Activated gamma-delta T cell treated with anti-CD3 and anti-CD28 coated beads, Interleukin-2, amount 50 U/mL, for 16 hours (primary cell): ENCODE measurements around the gene BEST2.
"Not testable (repeated sequence)": the region's sequence is repeated elsewhere in the genome, so short reads cannot be mapped to it uniquely, and the experiment has no call there.

ENCODE experiments used
- DNase-seq: peaks from one replicate; pipeline ENCODE4 v3.0.0-alpha.2; 2020; ENCODE audit warnings: low read depth

Gene BEST2

DNA sequence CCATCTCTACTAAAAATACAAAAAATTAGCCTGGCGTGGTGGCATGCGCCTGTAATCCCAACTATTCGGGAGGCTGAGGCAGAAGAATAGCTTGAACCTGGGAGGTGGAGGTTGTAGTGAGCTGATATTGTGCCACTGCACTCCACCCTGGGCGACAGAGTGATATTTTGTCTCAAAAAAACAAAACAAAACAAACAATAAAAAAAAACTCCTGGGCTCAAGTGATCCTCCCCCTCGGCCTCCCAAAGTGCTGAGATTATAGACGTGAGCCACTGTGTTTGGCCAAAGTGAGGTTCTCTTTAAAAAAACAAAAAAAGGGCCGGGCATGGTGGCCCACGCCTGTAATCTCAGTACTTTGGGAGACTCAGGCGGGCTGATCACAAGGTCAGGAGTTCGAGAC lies 35.9 kb downstream of the BEST2 start:
- DNase-seq: no peak

DNA sequence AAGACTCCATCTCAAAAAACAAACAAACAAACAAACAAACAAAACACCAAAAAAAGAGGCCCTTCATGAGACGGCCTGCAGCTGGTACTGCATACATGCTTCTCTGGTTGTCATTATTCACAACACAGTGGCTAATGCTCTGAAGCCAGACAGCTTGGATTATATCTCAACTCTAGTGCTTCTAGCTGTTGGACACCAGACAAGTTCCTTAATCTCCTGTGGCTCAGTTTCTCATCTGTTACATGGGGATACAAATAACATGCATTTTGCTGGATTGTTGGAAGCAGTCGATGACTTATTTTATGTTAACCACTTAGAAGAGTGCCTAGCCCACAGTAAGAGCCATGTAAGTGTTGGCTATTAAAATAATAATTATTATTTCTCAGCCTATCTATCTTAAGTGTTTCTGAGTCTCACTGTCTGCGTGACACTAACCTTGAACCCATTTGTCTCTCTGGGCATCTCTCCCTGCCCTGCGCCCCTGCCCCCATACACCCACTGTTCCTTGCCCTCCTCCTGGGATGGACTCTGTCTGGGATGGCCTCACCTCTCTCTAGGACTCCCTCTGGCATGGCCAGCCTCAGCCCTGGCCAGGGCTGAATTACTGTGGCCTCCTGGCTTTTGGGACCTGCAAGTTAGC lies 36.6 kb downstream of the BEST2 start:
- DNase-seq: no peak

DNA sequence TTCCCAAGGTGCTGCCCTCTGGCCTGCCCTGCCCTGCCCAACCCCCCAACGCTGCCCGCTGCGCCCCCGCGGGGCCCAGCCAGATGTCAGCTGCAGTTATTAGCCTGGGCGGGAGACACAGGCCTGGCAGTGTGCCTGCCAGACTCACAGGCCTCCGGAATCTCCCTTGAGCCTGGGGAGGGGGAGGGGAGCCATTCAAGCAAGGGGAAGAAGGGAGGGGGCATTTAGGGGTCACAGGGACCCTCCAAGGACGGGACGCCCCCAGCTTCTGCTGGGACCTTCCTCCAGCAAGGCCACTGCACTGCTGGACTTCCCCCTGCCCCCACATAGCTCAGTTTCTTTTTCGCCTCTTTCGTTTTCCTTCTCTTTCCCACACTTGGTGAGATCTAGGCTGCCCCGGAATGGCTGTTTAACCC lies 37.1 kb downstream of the BEST2 start:
- DNase-seq: no peak

DNA sequence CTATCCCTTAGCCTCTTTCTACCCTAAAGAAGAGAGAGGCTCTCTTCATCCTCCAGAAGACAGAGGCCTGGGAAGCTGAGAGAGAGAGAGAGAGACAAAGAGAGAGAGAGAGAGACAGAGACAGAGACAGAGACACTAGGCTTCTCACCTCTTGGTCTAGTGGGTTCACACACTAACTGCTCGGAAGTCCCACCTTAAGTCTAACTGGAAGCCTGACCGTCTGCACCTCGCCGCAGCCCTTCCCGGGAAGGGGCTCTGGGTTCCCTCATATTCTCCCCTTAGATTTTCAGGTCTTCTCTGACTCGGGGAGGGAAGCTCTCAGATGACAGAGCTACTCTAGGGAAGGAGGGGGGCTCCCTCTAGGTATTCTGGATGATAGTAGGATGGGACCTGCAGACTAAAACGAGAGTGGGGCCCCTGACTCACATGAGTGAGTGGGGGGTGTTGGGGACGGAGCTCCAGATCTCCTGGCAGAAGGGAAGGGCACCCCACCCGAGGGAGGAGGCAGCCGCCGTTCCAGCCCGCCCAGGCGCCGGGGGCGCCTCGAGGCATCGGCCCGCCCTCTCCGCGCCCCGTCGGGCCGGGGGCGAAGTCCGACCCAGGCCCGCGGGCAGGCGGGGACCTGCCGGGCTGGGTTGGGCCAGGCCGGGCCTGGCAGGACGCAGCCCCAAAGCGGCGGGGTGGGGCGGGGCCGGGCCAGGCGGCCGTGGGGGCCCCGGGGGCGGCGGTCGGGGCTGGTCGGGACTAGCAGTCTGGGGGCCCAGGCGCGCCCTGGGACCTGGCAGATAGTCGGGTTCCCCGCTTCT lies 37.7 kb downstream of the BEST2 start:
- no peak for DNase-seq

DNA sequence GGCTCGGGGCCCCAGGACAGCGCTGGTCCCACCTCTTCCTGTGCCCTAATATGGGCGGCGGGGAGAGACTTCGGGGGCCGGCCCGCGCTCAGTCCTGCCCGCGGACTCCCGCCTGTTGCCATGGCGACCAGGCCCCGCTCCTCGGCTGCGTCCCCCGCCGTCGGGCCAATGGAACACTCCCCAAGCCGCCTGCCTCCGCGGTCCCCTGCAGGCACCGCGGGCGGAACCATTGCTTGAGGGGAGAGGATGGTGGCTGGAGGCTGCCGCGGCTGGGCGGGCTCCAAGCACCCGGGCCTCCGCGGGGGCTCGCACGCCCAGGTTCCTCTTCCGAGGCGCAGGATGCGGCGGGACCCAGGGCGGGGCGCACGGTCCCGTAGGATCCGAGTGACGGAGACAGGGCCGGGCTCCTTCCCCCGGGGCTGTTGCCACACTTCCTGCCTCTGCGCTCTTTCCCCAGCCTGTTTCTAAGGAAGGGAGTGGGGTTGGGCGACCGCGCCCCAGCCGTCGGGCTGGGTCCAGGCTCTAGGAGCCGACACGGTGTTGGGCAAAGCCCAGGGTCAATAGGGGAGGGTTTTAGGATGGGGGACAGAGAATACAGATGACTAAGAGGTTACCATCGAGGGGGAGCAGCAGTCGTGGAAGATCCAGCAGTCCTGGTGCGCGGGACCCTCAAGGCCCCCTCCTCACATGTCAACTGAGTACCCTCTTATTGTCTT lies 38.5 kb downstream of the BEST2 start:
- DNase-seq: peak; percentile 89

DNA sequence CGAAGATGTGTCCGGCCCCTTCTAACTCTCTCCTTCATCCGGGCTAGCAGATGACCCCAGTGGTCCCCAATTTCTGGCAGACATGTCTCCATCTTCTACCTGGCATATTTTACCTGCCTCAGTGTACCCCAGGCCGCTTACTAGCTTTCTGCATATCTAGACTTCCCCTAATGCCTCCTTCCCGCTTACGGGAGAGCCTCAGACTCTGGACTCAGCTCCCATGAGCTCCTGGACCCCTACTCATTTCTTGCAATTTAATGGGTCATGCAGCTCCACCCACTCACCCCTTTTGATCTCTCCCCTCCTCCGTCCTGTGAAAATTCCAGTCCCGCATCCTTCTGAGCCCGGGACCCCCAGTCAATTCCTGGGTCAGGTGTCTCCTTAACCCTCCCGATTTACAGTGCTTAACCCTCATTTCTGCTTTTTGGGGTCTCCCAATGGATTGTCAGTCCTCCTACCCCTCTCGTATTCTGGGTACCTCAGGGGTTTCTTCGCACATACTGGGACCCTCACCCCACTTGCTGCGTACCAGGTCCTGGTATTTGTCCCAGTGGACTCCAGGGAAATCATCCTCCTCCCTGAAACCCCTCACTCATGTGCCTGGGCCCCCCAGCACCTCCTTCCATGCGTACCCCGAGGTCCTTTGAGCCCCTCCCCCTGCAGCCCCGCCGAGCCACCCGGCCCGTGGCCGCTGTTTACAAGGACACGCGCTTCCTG lies 39.2 kb downstream of the BEST2 start:
- DNase-seq: no peak

DNA sequence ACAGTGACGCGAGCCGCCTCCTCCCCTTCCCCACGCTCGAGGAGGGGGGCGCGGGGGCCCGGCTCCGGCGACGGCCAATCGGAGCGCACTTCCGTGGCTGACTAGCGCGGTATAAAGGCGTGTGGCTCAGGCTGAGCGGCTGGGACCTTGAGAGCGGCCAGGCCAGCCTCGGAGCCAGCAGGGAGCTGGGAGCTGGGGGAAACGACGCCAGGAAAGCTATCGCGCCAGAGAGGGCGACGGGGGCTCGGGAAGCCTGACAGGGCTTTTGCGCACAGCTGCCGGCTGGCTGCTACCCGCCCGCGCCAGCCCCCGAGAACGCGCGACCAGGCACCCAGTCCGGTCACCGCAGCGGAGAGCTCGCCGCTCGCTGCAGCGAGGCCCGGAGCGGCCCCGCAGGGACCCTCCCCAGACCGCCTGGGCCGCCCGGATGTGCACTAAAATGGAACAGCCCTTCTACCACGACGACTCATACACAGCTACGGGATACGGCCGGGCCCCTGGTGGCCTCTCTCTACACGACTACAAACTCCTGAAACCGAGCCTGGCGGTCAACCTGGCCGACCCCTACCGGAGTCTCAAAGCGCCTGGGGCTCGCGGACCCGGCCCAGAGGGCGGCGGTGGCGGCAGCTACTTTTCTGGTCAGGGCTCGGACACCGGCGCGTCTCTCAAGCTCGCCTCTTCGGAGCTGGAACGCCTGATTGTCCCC lies 39.9 kb downstream of the BEST2 start, which contains the start of gene JUNB:
Gene JUNB (plus strand): TSS at position 142 of the 706 bp plus-strand sequence. CDS start 286 bp downstream, at position 428.
- peak; percentile 93 for DNase-seq

DNA sequence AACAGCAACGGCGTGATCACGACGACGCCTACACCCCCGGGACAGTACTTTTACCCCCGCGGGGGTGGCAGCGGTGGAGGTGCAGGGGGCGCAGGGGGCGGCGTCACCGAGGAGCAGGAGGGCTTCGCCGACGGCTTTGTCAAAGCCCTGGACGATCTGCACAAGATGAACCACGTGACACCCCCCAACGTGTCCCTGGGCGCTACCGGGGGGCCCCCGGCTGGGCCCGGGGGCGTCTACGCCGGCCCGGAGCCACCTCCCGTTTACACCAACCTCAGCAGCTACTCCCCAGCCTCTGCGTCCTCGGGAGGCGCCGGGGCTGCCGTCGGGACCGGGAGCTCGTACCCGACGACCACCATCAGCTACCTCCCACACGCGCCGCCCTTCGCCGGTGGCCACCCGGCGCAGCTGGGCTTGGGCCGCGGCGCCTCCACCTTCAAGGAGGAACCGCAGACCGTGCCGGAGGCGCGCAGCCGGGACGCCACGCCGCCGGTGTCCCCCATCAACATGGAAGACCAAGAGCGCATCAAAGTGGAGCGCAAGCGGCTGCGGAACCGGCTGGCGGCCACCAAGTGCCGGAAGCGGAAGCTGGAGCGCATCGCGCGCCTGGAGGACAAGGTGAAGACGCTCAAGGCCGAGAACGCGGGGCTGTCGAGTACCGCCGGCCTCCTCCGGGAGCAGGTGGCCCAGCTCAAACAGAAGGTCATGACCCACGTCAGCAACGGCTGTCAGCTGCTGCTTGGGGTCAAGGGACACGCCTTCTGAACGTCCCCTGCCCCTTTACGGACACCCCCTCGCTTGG lies 40.7 kb downstream of the BEST2 start:
- DNase-seq: peak; percentile 57

DNA sequence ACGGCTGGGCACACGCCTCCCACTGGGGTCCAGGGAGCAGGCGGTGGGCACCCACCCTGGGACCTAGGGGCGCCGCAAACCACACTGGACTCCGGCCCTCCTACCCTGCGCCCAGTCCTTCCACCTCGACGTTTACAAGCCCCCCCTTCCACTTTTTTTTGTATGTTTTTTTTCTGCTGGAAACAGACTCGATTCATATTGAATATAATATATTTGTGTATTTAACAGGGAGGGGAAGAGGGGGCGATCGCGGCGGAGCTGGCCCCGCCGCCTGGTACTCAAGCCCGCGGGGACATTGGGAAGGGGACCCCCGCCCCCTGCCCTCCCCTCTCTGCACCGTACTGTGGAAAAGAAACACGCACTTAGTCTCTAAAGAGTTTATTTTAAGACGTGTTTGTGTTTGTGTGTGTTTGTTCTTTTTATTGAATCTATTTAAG lies 41.3 kb downstream of the BEST2 start:
- DNase-seq: no peak

DNA sequence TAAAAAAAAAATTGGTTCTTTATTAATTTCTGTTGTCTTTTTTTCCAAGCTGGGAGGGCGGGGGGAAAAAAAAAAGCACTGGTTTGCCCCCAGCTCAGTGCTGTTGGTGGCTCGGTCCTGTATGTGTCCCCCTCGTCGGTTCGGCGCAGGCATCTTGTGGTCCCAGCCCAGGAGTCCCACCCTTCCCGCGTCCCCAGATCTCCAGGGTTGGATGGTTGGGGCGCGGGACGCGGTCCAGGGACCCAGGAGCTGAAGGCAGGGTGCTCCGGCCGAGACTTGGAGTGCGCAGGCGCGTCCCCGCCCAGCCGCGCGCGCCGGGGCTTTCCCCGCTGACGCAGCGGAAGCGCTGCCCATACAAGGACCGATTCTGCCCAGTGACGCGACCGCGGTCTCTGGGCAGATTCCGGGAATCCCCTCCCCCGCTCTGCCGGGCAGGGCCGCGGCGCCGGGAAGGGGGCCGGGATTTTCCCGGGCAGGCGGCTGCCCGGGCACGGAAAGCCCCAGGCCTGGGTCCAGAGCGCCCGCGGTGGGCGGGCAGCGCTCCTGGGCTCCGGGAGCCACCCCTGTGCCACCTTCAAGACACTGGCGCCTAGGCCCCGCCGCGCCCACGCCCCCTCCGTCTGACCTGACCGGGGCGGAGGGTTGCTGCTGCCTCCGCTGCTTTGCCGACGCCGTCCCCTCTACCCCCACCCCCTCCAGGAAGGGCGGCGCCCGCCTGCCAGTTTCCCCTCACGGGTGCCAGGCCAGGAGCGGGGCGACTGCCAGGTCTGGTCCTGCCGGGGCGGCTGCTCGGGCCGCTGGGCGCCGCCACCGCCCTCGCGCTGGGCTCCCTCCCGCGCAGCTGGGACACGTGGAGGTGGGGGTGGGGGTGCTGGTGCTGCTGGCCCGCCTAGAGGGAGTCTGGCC lies 42.0 kb downstream of the BEST2 start:
- DNase-seq: peak; percentile 87

DNA sequence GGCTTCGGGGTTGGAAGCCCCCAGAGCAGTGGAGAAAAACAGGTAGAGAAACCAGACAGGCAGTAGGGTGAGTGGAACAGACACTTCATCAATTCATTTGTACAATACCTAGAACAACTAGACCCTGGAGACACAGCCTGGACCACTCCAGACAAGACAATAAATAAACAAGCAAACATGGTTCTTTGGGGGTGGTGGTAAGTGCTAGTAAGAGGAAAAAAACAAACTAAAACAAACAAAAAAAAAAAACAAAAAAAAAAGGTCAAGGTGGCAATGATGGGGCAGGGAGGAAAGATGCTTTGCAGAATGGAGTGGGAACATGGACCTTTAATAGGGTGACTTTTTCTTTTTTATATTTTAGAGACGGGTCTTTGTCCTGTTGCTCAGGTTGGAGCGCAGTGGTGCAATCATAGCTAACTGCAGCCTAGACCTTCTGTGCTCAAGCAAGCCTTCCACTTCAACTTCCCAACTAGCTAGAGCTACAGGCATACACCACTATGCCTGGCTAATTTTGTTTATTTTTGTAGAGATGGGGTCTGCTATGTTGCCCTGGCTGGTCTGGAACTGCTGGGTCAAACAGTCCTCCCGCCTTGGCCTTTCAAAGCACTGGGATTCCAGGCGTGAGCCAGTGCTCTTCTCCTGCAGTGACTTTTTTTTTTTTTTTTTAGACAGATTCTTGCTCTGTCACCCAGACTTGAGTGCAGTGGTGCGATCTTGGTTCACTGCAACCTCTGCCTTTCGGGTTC lies 42.8 kb downstream of the BEST2 start:
- no peak for DNase-seq

DNA sequence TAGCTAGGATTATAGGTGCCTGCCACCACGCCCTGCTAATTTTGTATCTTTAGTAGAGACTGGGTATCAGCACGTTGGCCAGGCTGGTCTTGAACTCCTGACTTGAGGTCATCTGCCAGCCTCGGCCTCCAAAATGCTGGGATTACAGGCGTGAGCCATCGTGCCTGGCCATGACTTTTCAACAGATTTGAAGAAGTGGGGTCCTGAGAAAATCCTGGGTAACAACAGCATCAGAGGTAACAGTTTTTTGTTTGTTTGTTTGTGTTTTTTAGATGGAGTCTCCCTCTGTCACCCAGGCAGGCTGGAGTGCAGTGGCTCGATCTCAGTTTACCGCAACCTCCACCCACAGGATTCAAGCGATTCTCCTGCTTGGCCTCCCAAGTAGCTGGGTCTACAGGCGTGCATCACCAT lies 43.4 kb downstream of the BEST2 start:
- no peak for DNase-seq

DNA sequence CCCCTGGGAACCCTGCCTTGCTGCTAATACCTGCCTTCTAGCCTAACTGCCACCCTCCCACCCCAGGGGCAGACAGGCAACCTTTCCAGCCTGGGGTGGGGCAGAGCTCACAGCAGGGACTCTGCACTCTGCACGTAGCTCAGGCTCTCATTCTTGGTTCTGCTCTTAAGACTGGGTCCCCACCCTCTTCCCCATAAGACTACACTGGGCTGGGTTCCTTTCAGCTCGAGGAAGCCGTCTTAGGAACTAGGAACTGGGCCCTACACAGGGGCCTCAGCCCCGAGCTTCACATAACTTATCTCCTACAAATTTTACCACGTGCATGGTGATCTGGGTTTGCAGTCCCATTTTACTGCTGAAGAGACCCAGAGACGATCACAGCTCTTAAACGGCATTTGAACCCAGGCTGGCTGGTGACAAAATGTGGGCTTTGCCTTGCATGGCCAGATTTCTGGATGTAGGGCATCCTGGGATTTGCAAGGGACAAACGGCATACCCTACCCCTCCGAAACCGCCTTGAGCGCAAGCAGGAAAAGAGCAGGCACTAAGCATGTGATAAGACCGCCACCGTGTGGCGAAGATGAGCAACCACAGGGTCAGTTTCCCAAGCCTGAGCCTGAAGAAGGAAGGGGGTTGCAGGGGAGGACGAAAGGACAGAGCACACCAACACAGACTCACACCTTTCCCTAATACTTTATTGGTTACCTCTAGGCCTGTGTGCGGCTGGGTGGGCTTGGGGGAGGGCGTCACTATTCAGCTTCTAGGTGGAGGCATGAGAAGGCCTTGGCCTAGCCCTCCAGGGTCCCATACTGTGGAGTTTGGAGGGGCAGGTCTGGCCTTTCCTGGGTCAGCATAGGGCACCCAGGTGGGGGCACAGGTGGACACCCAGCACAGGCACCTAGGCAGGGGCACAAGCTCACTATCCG lies 44.8 kb downstream of the BEST2 start:
- peak; percentile 65 for DNase-seq

DNA sequence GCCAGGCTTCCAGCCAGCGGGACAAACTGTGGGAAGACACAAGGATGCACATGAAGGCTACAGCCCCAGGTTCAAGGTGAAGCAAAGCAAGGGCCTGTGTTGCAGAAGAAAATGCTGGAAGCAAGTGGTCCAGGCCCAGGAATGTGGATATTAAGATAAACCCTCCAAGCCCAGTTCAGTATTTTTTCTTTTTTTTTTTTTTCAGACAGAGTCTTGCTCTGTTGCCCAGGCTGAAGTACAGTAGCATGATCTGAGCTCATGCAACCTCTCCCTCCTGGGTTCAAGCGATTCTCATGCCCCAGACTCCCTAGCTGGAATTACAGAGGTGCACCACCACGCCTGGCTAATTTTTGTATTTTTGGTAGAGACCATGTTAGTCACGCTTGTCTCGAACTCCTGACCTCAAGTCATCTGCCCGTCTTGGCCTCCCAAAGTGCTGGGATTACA lies 45.6 kb downstream of the BEST2 start:
- no peak for DNase-seq

DNA sequence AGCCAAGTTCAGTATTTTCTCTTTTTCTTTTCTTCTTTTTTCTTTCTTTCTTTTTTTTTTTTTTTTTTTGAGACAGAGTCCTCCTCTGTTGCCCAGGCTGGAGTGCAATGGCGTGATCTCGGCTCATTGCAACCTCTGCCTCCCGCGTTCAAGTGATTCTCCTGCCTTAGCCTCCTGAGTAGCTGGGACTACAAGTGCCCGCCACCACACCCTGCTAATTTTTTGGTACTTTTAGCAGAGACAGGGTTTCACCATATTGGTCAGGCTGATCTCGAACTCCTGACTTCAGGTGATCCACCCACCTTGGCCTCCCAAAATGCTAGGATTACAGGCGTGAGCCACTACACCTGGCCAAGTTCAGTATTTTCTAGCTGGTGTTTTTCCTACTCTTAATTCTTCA lies 46.0 kb downstream of the BEST2 start:
- DNase-seq: not testable (repeated sequence)

DNA sequence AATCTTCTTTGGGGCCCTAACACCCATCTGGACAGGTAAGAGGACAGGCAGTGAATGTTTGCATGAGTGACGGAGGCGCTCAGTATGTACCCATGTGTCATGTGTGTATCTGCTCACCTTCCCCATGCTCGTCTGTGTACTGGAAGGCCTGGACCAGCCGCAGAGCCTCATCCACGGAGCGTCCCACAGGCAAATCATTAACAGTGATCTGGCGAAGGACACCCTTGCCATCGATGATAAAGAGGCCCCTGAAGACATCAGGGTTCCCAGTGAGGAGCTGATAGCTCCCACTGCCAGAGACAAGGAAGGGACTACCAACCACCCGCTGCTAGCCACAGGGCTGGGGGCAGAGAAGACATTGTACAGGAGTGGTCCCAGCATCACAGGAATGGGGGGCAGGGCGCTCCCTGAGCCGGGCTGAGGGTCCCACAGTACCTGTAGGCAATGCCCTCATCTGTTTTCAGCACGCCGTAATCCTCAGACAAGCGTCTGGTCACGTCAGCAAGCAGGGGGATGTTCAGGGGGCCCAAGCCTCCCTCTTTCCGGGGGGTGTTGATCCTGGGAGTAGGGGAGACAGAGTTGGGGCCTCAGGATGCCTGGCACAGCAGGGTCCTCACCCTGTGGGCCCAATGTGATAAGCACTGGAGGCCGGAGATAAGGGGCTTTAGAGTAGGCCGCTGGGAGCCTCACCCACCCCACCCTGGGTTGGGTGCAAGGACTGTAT lies 48.3 kb downstream of the BEST2 start:
- DNase-seq: no peak

DNA sequence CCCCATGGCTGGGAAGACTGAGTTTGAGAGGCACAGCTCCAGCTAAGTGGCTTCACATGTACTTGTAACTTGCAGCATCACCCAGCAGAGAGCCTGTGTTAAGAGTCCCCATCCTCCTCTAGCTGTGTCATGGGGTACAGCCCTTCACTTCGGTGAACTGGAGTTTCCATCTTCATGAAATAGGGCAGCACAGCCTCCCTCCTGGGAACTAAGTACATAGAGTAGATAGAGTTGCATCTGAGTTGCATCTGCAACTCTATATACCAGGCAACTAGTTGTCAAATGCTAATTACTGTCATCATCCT lies 48.8 kb downstream of the BEST2 start:
- no peak for DNase-seq
